SK-N-MC (cell line): Measurements from ENCODE around the gene GRM2.

ENCODE experiments used
- EZH2 ChIP-seq: fragments of 200-600 bp; sonication (generic); IDR thresholded peaks from one replicate; pipeline ENCODE4 v1.6.1; 2017; ENCODE audit warnings: antibody characterized with exemption
- FOXP2 ChIP-seq: optimal IDR thresholded peaks from 2 replicates; pipeline ENCODE3; 2011; ENCODE audit warnings: mild to moderate bottlenecking, moderate library complexity; ENCODE audit not compliant: insufficient read depth; ENCODE audit errors: extremely low read length, control extremely low read depth
- POLR2AphosphoS5 ChIP-seq: IDR thresholded peaks from 2 replicates; pipeline ENCODE4 v1.6.1; 2012; ENCODE audit warnings: mild to moderate bottlenecking, low read depth, low read length, borderline replicate concordance

DNA sequence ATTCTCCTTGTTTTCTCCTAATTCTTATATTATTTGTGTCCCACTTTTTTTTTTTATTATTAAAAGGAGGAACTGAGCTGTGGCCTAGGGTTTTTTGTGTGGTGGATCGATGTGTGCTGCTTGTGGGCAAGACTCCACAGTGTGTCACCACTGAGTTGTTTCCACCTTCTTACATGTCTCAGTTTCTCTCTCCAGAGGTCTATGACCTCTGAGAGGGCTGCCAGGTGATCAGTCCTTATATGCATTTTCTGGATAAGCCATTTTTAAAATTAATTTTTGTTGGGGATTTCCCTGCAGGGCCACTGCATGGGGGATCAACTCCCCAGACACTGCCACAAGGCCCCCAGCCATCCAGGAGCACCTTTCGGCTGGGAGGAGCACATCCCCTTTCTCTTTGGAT is 44.4 kb downstream of the GRM2 start:
- TF ChIP-seq POLR2AphosphoS5: no peak
- no peak for TF ChIP-seq EZH2
- no peak for TF ChIP-seq FOXP2
